Colonic mucosa (tissue), 4 donors: ENCODE measurements around the gene POLD3. TPM values are rescaled to one million over a fixed set of nuclear protein-coding genes. Genes with fewer than 3 reads are reported as not detected.

Experiments used
- DNase-seq: peaks from one replicate; pipeline ENCODE4 v3.0.0-alpha.2; 2020
- H3K27ac ChIP-seq: fragments of 200-600 bp; one replicate; pipeline ENCODE4 v1.8.0; 2021
- H3K27me3 ChIP-seq: fragments of 200-600 bp; one replicate; pipeline ENCODE4 v1.8.0; 2021
- H3K36me3 ChIP-seq: fragments of 200-600 bp; one replicate; pipeline ENCODE4 v1.8.0; 2021
- H3K4me1 ChIP-seq: fragments of 200-600 bp; one replicate; pipeline ENCODE4 v1.8.0; 2021; ENCODE audit warnings: mild to moderate bottlenecking
- H3K4me3 ChIP-seq: fragments of 200-600 bp; one replicate; pipeline ENCODE4 v1.8.0; 2021
- H3K9ac ChIP-seq, 2 donors: one replicate each; pipeline ENCODE4 v1.7.0; 2013; ENCODE audit warnings: control low read depth in 2 of 2, low read depth in 2 of 2, low read length in 2 of 2
- H3K9me3 ChIP-seq: fragments of 200-600 bp; one replicate; pipeline ENCODE4 v1.8.0; 2021
- CTCF ChIP-seq: fragments of 200-600 bp; IDR thresholded peaks from one replicate; pipeline ENCODE4 v1.8.0; 2022; ENCODE audit warnings: antibody characterized with exemption, mild to moderate bottlenecking
- intact Hi-C: fragments of 100-400 bp; cut with DNase I; formaldehyde crosslinking; loops from one replicate; pipeline ENCODE4 v1.14.1; 2022
- total RNA-seq, 2 donors: library from RNA; stranded (reverse); fragmentation: NEBNext Ultra II Directional in 1 of 2; extraction: Animal tissue kit (Norgen Biotek cat#: 25700) in 1 of 2; gene quantifications; one replicate each; pipeline ENCODE4 v1.2.1, GENCODE V29; 2021
- donor health status: healthy.
- donor health status: DM: no; HTN: no; CAD: no.
- donor health status: DM: no; HTN: no; CAD: no.

Gene POLD3
- total RNA-seq, 2 donors from 2014 or later = 20.0 to 33.9 TPM

GRCh38 chr11:74670171-74670570, 77.8 kb downstream of the POLD3 start:
- H3K9me3 ChIP-seq = no peaks in the 10 kb centered on the region
- no peak overlapping the region for H3K9ac ChIP-seq
- intact Hi-C loops = no loop called here
- no peaks in the 10 kb centered on the region for H3K27me3 ChIP-seq
- TF ChIP-seq CTCF = no peak
- DNase-seq = peak; percentile 11
- no peaks in the 10 kb centered on the region for H3K36me3 ChIP-seq
- no peaks in the 10 kb centered on the region for H3K4me1 ChIP-seq
- no peak overlapping the region for H3K4me3 ChIP-seq
- no peak overlapping the region for H3K27ac ChIP-seq

GRCh38 chr11:74671520-74672196, 79.3 kb downstream of the POLD3 start:
- H3K36me3 ChIP-seq = no peaks in the 10 kb centered on the region
- intact Hi-C loops = no loop called here
- no peaks in the 10 kb centered on the region for H3K4me1 ChIP-seq
- H3K27me3 ChIP-seq = no peaks in the 10 kb centered on the region
- no peak overlapping the region for H3K4me3 ChIP-seq
- DNase-seq = peak; percentile 12
- no peak for TF ChIP-seq CTCF
- H3K9ac ChIP-seq = no peak overlapping the region
- H3K9me3 ChIP-seq = no peaks in the 10 kb centered on the region
- H3K27ac ChIP-seq = no peak overlapping the region

DNA sequence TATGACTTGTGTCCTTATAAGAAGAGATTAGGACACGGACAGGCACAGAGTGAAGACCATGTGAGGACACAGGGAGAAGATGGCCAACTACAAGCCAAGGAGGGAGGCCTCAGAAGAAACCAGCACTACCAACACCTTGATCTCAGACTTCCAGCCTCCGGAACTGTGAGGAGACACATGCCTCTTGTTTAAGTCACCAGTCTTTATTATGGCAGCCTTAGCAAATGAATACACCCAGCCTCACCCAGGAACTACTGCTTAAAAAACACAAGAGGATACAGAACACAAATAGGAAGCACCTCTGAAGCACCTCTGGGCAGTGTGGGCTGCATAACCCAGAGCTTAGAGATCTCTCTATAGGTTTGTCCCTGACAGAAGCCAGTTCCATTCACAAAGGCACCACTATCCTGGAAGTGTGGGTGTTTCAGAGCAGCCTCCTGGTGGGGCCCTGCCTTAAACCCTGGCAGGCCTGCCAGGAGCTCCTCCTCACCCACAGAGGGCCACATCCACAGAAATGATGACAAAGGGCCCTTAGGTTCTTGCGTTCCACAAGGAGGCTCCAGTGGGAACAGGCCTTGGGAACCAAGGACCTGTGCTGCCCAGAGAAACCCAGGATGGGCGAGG, 80.1 kb downstream of the POLD3 start:
- H3K27ac ChIP-seq = peak overlapping the region; percentile 66
- intact Hi-C loops = no loop called here
- no peaks in the 10 kb centered on the region for H3K36me3 ChIP-seq
- no peaks in the 10 kb centered on the region for H3K9me3 ChIP-seq
- H3K4me1 ChIP-seq = no peaks in the 10 kb centered on the region
- H3K27me3 ChIP-seq = no peaks in the 10 kb centered on the region
- peak overlapping the region in 1 of 2 donors; percentile 23 for H3K9ac ChIP-seq
- TF ChIP-seq CTCF = no peak
- DNase-seq = peak; percentile 4
- H3K4me3 ChIP-seq = no peak overlapping the region

- H3K27ac ChIP-seq = peak overlapping the region; percentile 66
- H3K36me3 ChIP-seq = no peaks in the 10 kb centered on the region
- DNase-seq = peak; percentile 32
- no peaks in the 10 kb centered on the region for H3K27me3 ChIP-seq
- no peaks in the 10 kb centered on the region for H3K4me1 ChIP-seq
- no peaks in the 10 kb centered on the region for H3K9me3 ChIP-seq
- intact Hi-C loops = no loop called here
- TF ChIP-seq CTCF = no peak
- no peak overlapping the region for H3K4me3 ChIP-seq
- peak overlapping the region in 1 of 2 donors; percentile 2 for H3K9ac ChIP-seq
These were observed 80.7 kb downstream of the POLD3 start for GRCh38 chr11:74672956-74673692.

- Histone ChIP-seq H3K27ac (peak overlapping the region; percentile 66), H3K9me3 (no peaks in the 10 kb centered on the region), H3K4me3 (no peak overlapping the region), H3K27me3 (no peaks in the 10 kb centered on the region), H3K9ac (peak overlapping the region in 1 of 2 donors; percentile 2), H3K4me1 (no peaks in the 10 kb centered on the region), H3K36me3 (no peaks in the 10 kb centered on the region)
- peak; percentile 9 for DNase-seq
- TF ChIP-seq CTCF = no peak
- intact Hi-C loops = no loop called here
These were observed 81.4 kb downstream of the POLD3 start for GRCh38 chr11:74673693-74674360.
